Peyer's patch (tissue), 4 donors: ENCODE measurements around the gene CDK8. TPM values are rescaled to one million over a fixed set of nuclear protein-coding genes. Genes with fewer than 3 reads are reported as not detected.

ENCODE experiments used
- DNase-seq, 3 donors: peaks; one replicate each; pipeline ENCODE4 v3.0.0-alpha.2; 2017 to 2019
- H3K27ac ChIP-seq, 4 donors: fragments of 200-600 bp; sonication (generic); one replicate each; pipeline ENCODE4 v1.5.1; 2016 to 2019
- H3K27me3 ChIP-seq, 2 donors: fragments of 200-600 bp; sonication (generic); one replicate each; pipeline ENCODE4 v1.5.1; 2019
- H3K36me3 ChIP-seq, 3 donors: fragments of 200-600 bp; sonication (generic); one replicate each; pipeline ENCODE4 v1.5.1; 2016 to 2019
- H3K4me1 ChIP-seq, 4 donors: fragments of 200-600 bp; sonication (generic); one replicate each; pipeline ENCODE4 v1.5.1; 2016 to 2019
- H3K4me3 ChIP-seq, 4 donors: fragments of 200-600 bp; sonication (generic); 1 replicate in 3 of 4; 2 replicates in 1 of 4; pipeline ENCODE4 v1.5.1; 2016 to 2019; ENCODE audit warnings: mild to moderate bottlenecking in 1 of 4
- H3K9me3 ChIP-seq, 4 donors: fragments of 200-600 bp; sonication (generic); one replicate each; pipeline ENCODE4 v1.5.1; 2016 to 2019; ENCODE audit warnings: mild to moderate bottlenecking in 1 of 4
- POLR2A ChIP-seq, 2 donors: fragments of 450-650 bp; IDR thresholded peaks; one replicate each; pipeline ENCODE4 v1.5.1; 2017; ENCODE audit warnings: antibody characterized with exemption in 2 of 2, mild to moderate bottlenecking in 2 of 2, moderate library complexity in 2 of 2
- total RNA-seq, 4 donors: library from RNA; depleted of rRNA; stranded (reverse); fragments of >200 nt; gene quantifications; one replicate each; pipeline ENCODE4 v1.1.0, GENCODE V29; 2016
- TF ChIP-seq, protein P1 (sequence below), 6 experiments: fragments of 450-650 bp in 4 of 6; fragments of 200-600 bp in 2 of 6; sonication (generic) in 1 of 6; IDR thresholded peaks; one replicate each; pipeline ENCODE4 v1.5.1; 2017 to 2019; ENCODE audit warnings: antibody characterized with exemption in 6 of 6, mild to moderate bottlenecking in 3 of 6, moderate library complexity in 1 of 6

CDK8 gene
- total RNA-seq, 4 donors from 2014 or later: 16.8 to 22.3 (median 20.8) TPM

DNA sequence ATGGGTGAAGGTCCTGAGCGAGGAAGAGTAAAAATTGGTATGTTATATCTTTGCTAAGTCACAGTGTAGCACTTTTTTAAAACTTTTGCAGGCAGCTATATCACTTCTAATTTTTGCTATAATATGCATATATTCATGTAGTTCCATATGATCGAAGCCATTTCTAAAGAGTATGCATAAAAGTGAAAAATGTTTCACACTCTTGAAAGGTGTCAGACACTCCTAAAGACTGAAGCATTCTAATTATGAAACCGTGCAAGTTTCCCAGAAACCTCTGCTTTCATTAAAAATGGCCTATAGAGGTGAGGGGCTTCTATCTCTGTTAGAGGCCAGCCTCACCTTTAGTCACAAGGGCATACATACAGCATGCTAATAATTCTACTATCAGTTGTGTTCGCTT lies 128.9 kb downstream of the CDK8 start:
- DNase-seq: no peak
- TF ChIP-seq, protein P1, sequence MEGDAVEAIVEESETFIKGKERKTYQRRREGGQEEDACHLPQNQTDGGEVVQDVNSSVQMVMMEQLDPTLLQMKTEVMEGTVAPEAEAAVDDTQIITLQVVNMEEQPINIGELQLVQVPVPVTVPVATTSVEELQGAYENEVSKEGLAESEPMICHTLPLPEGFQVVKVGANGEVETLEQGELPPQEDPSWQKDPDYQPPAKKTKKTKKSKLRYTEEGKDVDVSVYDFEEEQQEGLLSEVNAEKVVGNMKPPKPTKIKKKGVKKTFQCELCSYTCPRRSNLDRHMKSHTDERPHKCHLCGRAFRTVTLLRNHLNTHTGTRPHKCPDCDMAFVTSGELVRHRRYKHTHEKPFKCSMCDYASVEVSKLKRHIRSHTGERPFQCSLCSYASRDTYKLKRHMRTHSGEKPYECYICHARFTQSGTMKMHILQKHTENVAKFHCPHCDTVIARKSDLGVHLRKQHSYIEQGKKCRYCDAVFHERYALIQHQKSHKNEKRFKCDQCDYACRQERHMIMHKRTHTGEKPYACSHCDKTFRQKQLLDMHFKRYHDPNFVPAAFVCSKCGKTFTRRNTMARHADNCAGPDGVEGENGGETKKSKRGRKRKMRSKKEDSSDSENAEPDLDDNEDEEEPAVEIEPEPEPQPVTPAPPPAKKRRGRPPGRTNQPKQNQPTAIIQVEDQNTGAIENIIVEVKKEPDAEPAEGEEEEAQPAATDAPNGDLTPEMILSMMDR (IDR thresholded peaks at IDR 0.05): no peak
- no peak for TF ChIP-seq POLR2A (IDR thresholded peaks at IDR 0.05)
- Histone ChIP-seq H3K36me3 (peaks cover 0 to 19% (median 0%) of the 10 kb centered on the region in 3 donors), H3K4me3 (no peak overlapping the region), H3K9me3 (no peaks in the 10 kb centered on the region), H3K27me3 (no peaks in the 10 kb centered on the region), H3K4me1 (no peaks in the 10 kb centered on the region), H3K27ac (no peak overlapping the region)

DNA sequence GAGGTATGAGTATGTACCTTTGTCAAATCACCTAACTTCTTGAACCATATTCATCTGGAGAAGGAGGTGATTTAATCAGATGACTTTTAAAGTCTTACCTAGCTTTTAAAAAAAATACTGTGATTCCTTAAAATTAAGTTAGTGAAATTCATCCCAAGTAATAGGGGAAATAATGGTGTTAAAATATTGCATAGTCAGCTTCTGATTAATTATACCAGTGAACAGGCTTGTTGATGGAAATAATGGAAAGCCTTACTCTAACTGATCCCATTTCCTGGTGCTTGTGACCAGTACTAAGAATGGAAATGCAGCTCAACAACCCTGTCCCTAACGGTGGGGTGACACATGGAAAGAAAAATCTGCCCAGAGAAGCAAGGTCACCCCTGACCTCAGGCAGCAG lies 130.7 kb downstream of the CDK8 start:
- H3K4me1 ChIP-seq: no peaks in the 10 kb centered on the region
- no peaks in the 10 kb centered on the region for H3K9me3 ChIP-seq
- H3K27ac ChIP-seq: no peak overlapping the region
- DNase-seq: no peak
- no peaks in the 10 kb centered on the region for H3K27me3 ChIP-seq
- H3K4me3 ChIP-seq: no peak overlapping the region
- H3K36me3 ChIP-seq: peaks cover 0 to 31% (median 0%) of the 10 kb centered on the region in 3 donors
- TF ChIP-seq, protein P1 (IDR thresholded peaks at IDR 0.05): no peak
- no peak for TF ChIP-seq POLR2A (IDR thresholded peaks at IDR 0.05)

DNA sequence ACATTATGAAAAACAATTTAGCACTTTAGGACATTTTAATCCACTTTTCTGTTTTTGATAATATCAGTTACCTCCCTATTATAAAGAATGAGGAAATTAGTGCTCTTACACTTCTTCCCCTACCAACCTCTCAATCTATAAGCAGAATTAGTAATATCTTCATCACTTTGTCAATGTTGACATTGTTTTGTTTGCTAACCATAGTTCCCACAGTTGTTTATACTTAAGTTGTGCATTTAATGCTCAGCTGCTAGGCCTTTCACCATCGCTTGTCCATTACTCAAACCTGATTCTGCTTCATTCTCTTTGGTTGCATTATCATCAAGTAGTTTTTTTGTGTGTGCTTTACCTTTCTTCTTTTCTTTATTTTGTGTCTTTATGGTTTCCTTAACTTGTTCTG lies 132.1 kb downstream of the CDK8 start:
- H3K27me3 ChIP-seq: no peaks in the 10 kb centered on the region
- no peak overlapping the region for H3K4me3 ChIP-seq
- no peak overlapping the region for H3K27ac ChIP-seq
- TF ChIP-seq, protein P1 (IDR thresholded peaks at IDR 0.05): no peak
- no peak for TF ChIP-seq POLR2A (IDR thresholded peaks at IDR 0.05)
- no peaks in the 10 kb centered on the region for H3K9me3 ChIP-seq
- peaks cover 0 to 38% (median 0%) of the 10 kb centered on the region in 3 donors for H3K36me3 ChIP-seq
- DNase-seq: no peak
- H3K4me1 ChIP-seq: no peaks in the 10 kb centered on the region

DNA sequence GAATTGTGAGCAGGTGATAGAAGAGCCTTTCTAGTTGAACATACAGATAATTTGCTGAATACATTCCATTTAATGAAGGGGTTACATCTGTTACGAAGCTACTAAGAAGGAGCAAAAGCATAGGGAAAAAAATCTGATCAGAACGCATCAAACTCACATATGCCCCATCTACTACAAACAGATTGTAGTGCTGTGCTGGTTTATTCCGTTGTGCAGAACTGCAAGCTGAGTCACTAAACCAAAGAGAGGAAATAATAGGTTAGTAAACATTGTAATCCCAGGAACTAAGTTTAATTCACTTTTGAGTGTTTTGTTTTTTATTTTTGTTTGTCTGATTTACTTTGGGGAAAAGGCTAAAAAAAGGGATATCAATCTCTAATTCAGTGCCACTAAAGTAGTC lies 136.3 kb downstream of the CDK8 start:
- DNase-seq: no peak
- Histone ChIP-seq H3K4me3 (no peak overlapping the region), H3K4me1 (no peaks in the 10 kb centered on the region), H3K9me3 (no peaks in the 10 kb centered on the region), H3K27me3 (no peaks in the 10 kb centered on the region), H3K36me3 (peaks cover 0 to 34% (median 0%) of the 10 kb centered on the region in 3 donors), H3K27ac (no peak overlapping the region)
- no peak for TF ChIP-seq POLR2A (IDR thresholded peaks at IDR 0.05)
- TF ChIP-seq, protein P1 (IDR thresholded peaks at IDR 0.05): no peak

DNA sequence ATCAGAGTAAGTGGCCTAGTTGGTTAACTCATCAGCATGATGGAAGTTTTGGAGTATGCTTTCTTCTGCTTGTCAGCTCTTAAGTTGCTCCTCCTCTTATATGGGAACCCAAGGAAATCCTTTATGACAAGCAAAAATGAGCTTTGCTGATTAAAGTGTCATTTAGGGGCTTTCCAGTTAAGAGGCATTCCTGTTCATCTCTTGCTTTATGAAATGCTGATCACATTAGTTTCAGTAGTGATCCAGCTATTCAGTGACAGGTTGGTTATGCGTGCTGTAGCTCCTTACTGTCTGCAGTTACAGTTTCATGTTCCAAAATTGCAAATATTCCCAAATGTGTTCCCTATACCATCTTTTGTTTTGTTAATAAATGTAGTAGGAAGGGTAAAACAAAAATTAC lies 146.6 kb downstream of the CDK8 start:
- no peak for DNase-seq
- H3K4me1 ChIP-seq: no peaks in the 10 kb centered on the region
- no peaks in the 10 kb centered on the region for H3K9me3 ChIP-seq
- no peaks in the 10 kb centered on the region for H3K27me3 ChIP-seq
- TF ChIP-seq POLR2A (IDR thresholded peaks at IDR 0.05): no peak
- TF ChIP-seq, protein P1 (IDR thresholded peaks at IDR 0.05): no peak
- H3K36me3 ChIP-seq: peaks cover 0 to 37% (median 0%) of the 10 kb centered on the region in 3 donors
- no peak overlapping the region for H3K4me3 ChIP-seq
- H3K27ac ChIP-seq: no peak overlapping the region

DNA sequence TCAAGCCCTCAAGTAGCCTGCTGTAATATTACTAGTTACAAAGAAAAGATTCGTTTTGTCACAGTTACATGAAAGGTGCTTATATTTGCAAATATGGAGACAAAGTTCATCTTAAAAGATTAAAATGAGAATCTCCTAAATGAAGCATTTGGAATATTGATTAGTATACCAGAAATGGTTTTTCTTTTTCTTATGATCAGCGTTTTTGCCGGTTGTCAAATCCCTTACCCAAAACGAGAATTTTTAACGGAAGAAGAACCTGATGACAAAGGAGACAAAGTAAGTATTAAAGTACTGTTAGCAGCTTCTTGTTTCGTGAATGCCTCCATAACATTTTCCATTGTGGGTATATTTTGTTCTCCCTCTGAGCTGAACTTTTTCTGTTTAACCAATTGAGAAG lies 147.1 kb downstream of the CDK8 start:
- H3K27me3 ChIP-seq: no peaks in the 10 kb centered on the region
- no peak for DNase-seq
- no peak overlapping the region for H3K4me3 ChIP-seq
- H3K9me3 ChIP-seq: no peaks in the 10 kb centered on the region
- no peaks in the 10 kb centered on the region for H3K4me1 ChIP-seq
- TF ChIP-seq, protein P1 (IDR thresholded peaks at IDR 0.05): no peak
- TF ChIP-seq POLR2A (IDR thresholded peaks at IDR 0.05): no peak
- H3K36me3 ChIP-seq: peaks cover 0 to 37% (median 0%) of the 10 kb centered on the region in 3 donors
- no peak overlapping the region for H3K27ac ChIP-seq
